ENCODE data around the gene UBE2E2.

GRCh38 chr3:23314981-23315762 is 112.0 kb downstream of the UBE2E2 start:
- TF ChIP-seq SIN3A (IDR thresholded peaks at IDR 0.05; ENCODE audit: borderline replicate concordance, insufficient read depth, low read length) (no peak), REST (IDR thresholded peaks at IDR 0.05; ENCODE audit: insufficient read depth in 1 of 2, low read depth in 2 of 2, low read length in 2 of 2) (no peak), POLR2AphosphoS5 (IDR thresholded peaks at IDR 0.05; ENCODE audit: low read depth, low read length) (no peak), TAF1 (IDR thresholded peaks at IDR 0.05; ENCODE audit: borderline replicate concordance, insufficient read depth, low read length) (no peak)
